ENCODE measurements around the gene AADAT.
"Not testable (repeated sequence)": the region's sequence is repeated elsewhere in the genome, so short reads cannot be mapped to it uniquely, and the experiment has no call there.

GRCh38 chr4:170114183-170114582, 24.4 kb upstream of the AADAT start:
- TF ChIP-seq CTCF (IDR thresholded peaks at IDR 0.05 in 4 of 5, conservative IDR thresholded peaks at IDR 0.05 in 1 of 5); POLR2A (IDR thresholded peaks at IDR 0.05): not testable (repeated sequence)

Data from gastrocnemius medialis (tissue), 4 donors.